ENCODE results near the gene TMEM184A. TPM values are rescaled to one million over a fixed set of nuclear protein-coding genes. Genes with fewer than 3 reads are reported as not detected.
A peak's percentile ranks its signal among the peaks of the same experiment; 100 is the strongest.

Gene TMEM184A
- polyA plus RNA-seq, 1 donor from 2014 or later = 0.08 TPM

DNA sequence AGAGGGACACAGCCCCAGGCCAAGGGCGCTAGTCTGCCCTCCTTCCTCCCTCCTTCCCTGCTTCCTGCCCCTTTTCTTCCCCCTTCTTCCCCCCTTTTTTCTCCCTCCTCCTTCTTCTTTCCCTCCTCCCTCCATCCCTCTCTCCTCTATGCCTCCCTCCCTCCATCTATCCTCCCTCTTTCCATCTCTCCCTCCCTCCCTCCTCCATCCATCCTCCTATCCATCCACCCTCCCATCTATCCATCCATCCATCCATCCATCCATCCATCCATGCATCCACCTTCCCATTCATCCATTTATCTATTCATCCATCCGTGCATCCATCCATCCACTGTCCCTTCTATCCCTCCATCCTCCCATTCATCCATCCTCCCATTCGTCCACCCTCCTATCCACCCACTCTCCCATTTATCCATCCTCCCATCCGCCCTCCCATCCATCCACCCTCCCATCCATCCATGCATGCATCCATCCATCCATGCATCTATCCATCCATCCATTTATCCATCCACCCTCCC is 38.0 kb upstream of the TMEM184A start:
- H3K36me3 Mint-ChIP-seq = peaks cover 2% of the 10 kb centered on the region

GRCh38 chr7:1593091-1593866 is 37.3 kb upstream of the TMEM184A start:
- peak overlapping the region in 1 of 4 donors; percentile 71 for H3K4me3 Mint-ChIP-seq
- H3K36me3 Mint-ChIP-seq = peaks cover 2% of the 10 kb centered on the region
- peaks cover 49% of the 10 kb centered on the region for H3K27me3 Mint-ChIP-seq
- H3K27ac Mint-ChIP-seq = no peak overlapping the region
- no peaks in the 10 kb centered on the region for H3K9me3 Mint-ChIP-seq
- H3K4me1 Mint-ChIP-seq = peaks cover 11 to 15% (median 15%) of the 10 kb centered on the region in 3 donors

More for the DNA sequence above, 38.0 kb upstream of the TMEM184A start:
- H3K27ac Mint-ChIP-seq = no peak overlapping the region
- peaks cover 11 to 15% (median 15%) of the 10 kb centered on the region in 3 donors for H3K4me1 Mint-ChIP-seq
- H3K27me3 Mint-ChIP-seq = peaks cover 47% of the 10 kb centered on the region
- H3K9me3 Mint-ChIP-seq = no peaks in the 10 kb centered on the region
- H3K4me3 Mint-ChIP-seq = no peak overlapping the region

GRCh38 chr7:1592299-1592871 is 36.4 kb upstream of the TMEM184A start:
- Mint-ChIP-seq H3K27ac (no peak overlapping the region), H3K27me3 (peaks cover 47% of the 10 kb centered on the region), H3K4me1 (peaks cover 11 to 15% (median 15%) of the 10 kb centered on the region in 3 donors), H3K4me3 (peak overlapping the region in 3 of 4 donors; percentile 44 to 83 (median 63)), H3K36me3 (peaks cover 2% of the 10 kb centered on the region), H3K9me3 (no peaks in the 10 kb centered on the region)

GRCh38 chr7:1591876-1592275 is 35.9 kb upstream of the TMEM184A start:
- no peaks in the 10 kb centered on the region for H3K9me3 Mint-ChIP-seq
- H3K4me3 Mint-ChIP-seq = peak overlapping the region in 2 of 4 donors; percentile 83 to 92
- peaks cover 2% of the 10 kb centered on the region for H3K36me3 Mint-ChIP-seq
- H3K27me3 Mint-ChIP-seq = peaks cover 46% of the 10 kb centered on the region
- peaks cover 11 to 15% (median 15%) of the 10 kb centered on the region in 3 donors for H3K4me1 Mint-ChIP-seq
- H3K27ac Mint-ChIP-seq = peak overlapping the region in 1 of 3 donors; percentile 41

- Mint-ChIP-seq H3K27ac (peak overlapping the region in 1 of 3 donors; percentile 41), H3K9me3 (no peaks in the 10 kb centered on the region), H3K4me1 (peaks cover 11 to 15% (median 15%) of the 10 kb centered on the region in 3 donors), H3K36me3 (peaks cover 2% of the 10 kb centered on the region), H3K4me3 (peak overlapping the region in 2 of 4 donors; percentile 83 to 92), H3K27me3 (peaks cover 42% of the 10 kb centered on the region)
Measured at GRCh38 chr7:1591396-1591795, 35.4 kb upstream of the TMEM184A start.

DNA sequence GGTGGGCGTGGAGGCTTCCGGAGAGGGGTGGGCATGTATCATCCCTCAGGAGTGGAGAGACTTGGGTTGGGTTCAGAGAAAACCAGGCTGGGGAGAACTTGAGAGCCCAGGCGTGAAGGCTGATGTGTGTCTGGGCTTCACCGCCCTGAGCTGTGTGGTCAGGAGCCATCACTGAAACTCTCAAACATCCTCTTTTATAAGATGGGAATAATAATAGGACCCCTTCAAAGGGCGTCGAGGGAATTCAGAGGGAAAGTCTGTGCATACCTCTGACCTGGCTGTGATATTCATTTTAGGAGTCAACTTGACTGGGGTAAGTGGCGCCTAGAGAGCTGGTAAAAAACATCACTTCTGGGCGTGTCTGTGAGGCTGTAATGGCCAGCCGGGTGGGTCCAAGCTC is 34.9 kb upstream of the TMEM184A start:
- H3K4me3 Mint-ChIP-seq = peak overlapping the region in 1 of 4 donors; percentile 44
- H3K9me3 Mint-ChIP-seq = no peaks in the 10 kb centered on the region
- H3K27ac Mint-ChIP-seq = peak overlapping the region in 1 of 3 donors; percentile 41
- H3K4me1 Mint-ChIP-seq = peaks cover 11 to 15% (median 15%) of the 10 kb centered on the region in 3 donors
- H3K27me3 Mint-ChIP-seq = peaks cover 37% of the 10 kb centered on the region
- H3K36me3 Mint-ChIP-seq = peaks cover 2% of the 10 kb centered on the region

- no peak overlapping the region for H3K4me3 Mint-ChIP-seq
- H3K27ac Mint-ChIP-seq = no peak overlapping the region
- H3K27me3 Mint-ChIP-seq = peaks cover 37% of the 10 kb centered on the region
- peaks cover 2% of the 10 kb centered on the region for H3K36me3 Mint-ChIP-seq
- H3K4me1 Mint-ChIP-seq = peaks cover 11 to 15% (median 15%) of the 10 kb centered on the region in 3 donors
- no peaks in the 10 kb centered on the region for H3K9me3 Mint-ChIP-seq
Measured at GRCh38 chr7:1590476-1590875, 34.5 kb upstream of the TMEM184A start.

- H3K4me1 Mint-ChIP-seq = peaks cover 11 to 15% (median 15%) of the 10 kb centered on the region in 3 donors
- H3K4me3 Mint-ChIP-seq = no peak overlapping the region
- H3K9me3 Mint-ChIP-seq = no peaks in the 10 kb centered on the region
- peaks cover 37% of the 10 kb centered on the region for H3K27me3 Mint-ChIP-seq
- peaks cover 3% of the 10 kb centered on the region for H3K36me3 Mint-ChIP-seq
- no peak overlapping the region for H3K27ac Mint-ChIP-seq
Measured at GRCh38 chr7:1588978-1589377, 33.0 kb upstream of the TMEM184A start.

DNA sequence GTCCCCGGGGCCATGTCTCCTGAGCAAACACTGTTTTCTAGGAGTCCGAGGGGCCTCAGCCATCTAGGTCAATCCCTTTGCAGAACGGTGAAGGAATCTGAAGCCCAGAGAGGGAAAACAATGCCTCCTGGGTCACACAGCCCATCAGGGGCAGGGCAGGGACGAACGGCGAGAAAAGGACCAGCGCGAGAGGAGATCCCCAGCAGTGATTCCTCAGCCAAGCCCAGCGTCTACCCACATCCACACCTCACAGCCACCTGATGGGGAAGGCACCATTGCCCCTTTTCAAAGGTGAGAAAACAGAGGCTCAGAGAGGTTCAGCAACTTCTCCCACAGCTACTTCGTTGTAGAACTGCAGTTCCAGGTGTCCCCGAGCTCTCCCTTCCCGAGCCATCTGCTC is 31.7 kb upstream of the TMEM184A start:
- Mint-ChIP-seq H3K36me3 (peaks cover 3% of the 10 kb centered on the region), H3K9me3 (no peaks in the 10 kb centered on the region), H3K4me3 (no peak overlapping the region), H3K27me3 (peaks cover 33% of the 10 kb centered on the region), H3K4me1 (peaks cover 11 to 14% (median 11%) of the 10 kb centered on the region in 3 donors), H3K27ac (no peak overlapping the region)

DNA sequence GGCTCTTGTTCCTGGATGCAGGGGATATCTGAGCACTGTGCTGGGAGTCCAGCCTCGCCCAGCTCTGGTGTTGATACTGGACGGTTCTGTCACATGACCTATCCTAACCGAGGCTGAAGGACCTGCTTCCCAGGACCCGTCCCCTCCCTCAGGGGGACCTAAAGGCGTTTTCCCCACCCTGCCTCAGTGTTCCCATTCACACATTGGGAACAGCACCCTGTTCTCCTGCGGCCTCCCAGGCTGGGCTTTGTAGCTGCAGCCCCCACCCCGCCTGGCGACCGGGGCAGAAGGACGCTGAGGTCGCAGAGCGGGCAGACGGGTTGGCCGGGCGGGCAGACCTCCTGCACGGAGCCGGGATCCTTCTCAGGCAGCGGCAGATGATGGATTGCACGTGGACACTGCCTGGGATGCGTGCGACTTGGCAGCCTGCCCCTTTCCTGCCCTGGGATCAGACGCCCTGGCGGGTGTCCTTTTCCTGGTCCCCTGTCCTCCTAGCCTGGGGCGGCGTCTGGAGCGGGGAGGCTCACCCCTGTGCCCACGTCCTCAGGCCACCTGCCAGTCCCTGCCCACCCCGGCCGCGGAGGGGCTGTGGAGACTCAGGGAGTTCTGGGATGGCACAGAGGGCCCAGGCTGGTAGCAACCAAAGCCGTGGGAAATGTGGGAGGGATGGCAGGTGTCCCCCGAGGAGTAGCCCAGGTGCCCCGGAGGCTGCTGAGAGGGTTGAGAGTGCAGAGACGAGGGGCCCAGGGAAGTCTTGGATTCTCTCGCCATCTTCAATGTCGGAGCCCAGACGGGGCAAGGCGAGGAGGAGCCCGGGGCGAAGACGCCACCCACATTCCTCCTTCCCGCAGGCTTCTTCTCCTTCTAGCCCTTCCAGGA is 31.1 kb upstream of the TMEM184A start:
- peaks cover 3% of the 10 kb centered on the region for H3K36me3 Mint-ChIP-seq
- H3K4me1 Mint-ChIP-seq = peaks cover 7 to 11% (median 11%) of the 10 kb centered on the region in 3 donors
- H3K27ac Mint-ChIP-seq = no peak overlapping the region
- H3K27me3 Mint-ChIP-seq = peaks cover 27% of the 10 kb centered on the region
- no peaks in the 10 kb centered on the region for H3K9me3 Mint-ChIP-seq
- H3K4me3 Mint-ChIP-seq = no peak overlapping the region

- Mint-ChIP-seq H3K27ac (no peak overlapping the region), H3K4me3 (no peak overlapping the region), H3K9me3 (no peaks in the 10 kb centered on the region), H3K4me1 (peaks cover under 1 to 6% (median 6%) of the 10 kb centered on the region in 3 donors), H3K27me3 (peaks cover 20% of the 10 kb centered on the region), H3K36me3 (peaks cover 3% of the 10 kb centered on the region)
Measured at GRCh38 chr7:1586126-1586826, 30.3 kb upstream of the TMEM184A start.

GRCh38 chr7:1585142-1585981 is 29.4 kb upstream of the TMEM184A start:
- Mint-ChIP-seq H3K27me3 (peaks cover 11% of the 10 kb centered on the region), H3K36me3 (peaks cover 3% of the 10 kb centered on the region), H3K9me3 (no peaks in the 10 kb centered on the region), H3K4me3 (no peak overlapping the region), H3K4me1 (peaks cover 0 to under 1% (median 0%) of the 10 kb centered on the region in 3 donors), H3K27ac (no peak overlapping the region)

GRCh38 chr7:1584700-1585099 is 28.7 kb upstream of the TMEM184A start:
- H3K27ac Mint-ChIP-seq = no peak overlapping the region
- no peaks in the 10 kb centered on the region for H3K9me3 Mint-ChIP-seq
- H3K27me3 Mint-ChIP-seq = peaks cover 6% of the 10 kb centered on the region
- H3K4me3 Mint-ChIP-seq = no peak overlapping the region
- peaks cover 3% of the 10 kb centered on the region for H3K36me3 Mint-ChIP-seq
- peaks cover 1 to 5% (median 4%) of the 10 kb centered on the region in 3 donors for H3K4me1 Mint-ChIP-seq

Data from IgD-negative memory B cell (primary cell).